ENCODE data around the gene MEST.
"Not testable (repeated sequence)": the region's sequence is repeated elsewhere in the genome, so short reads cannot be mapped to it uniquely, and the experiment has no call there.

The MEST gene

GRCh38 chr7:130500910-130501309, 9.0 kb downstream of the MEST start:
- no peak overlapping the region for H3K4me2 ChIP-seq (ENCODE audit: low read length)
- H3K27ac ChIP-seq (ENCODE audit: low read length): no peak overlapping the region
- H3K9ac ChIP-seq (ENCODE audit: low read length): no peak overlapping the region
- peaks cover 8% of the 10 kb centered on the region for H3K36me3 ChIP-seq (replicated peaks; ENCODE audit: low read depth, low read length)
- no peak overlapping the region for H3K4me3 ChIP-seq (ENCODE audit: low read length)
- no peaks in the 10 kb centered on the region for H3K79me2 ChIP-seq (ENCODE audit: low read length)
- no peaks in the 10 kb centered on the region for H3K4me1 ChIP-seq (ENCODE audit: low read length)
- H3K27me3 ChIP-seq (ENCODE audit: low read depth, low read length): no peaks in the 10 kb centered on the region
- no peaks in the 10 kb centered on the region for H4K20me1 ChIP-seq (ENCODE audit: insufficient read depth, low read length)
- no peaks in the 10 kb centered on the region for H3K9me3 ChIP-seq (ENCODE audit: insufficient read depth, low read length)
- TF ChIP-seq EZH2phosphoT487 (IDR thresholded peaks at IDR 0.05; ENCODE audit: low read depth) (no peak), CTCF (IDR thresholded peaks at IDR 0.05; ENCODE audit: low read depth, low read length) (no peak)
- no peak overlapping the region for H2AFZ ChIP-seq (ENCODE audit: low read depth, low read length)

DNA sequence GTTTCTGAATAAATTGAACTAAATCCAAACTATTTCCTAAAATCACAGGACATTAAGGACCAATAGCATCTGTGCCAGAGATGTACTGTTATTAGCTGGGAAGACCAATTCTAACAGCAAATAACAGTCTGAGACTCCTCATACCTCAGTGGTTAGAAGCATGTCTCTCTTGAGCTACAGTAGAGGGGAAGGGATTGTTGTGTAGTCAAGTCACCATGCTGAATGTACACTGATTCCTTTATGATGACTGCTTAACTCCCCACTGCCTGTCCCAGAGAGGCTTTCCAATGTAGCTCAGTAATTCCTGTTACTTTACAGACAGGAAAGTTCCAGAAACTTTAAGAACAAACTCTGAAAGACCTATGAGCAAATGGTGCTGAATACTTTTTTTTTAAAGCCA, 13.9 kb downstream of the MEST start:
- H3K27ac ChIP-seq (ENCODE audit: low read length): no peak overlapping the region
- H3K36me3 ChIP-seq (replicated peaks; ENCODE audit: low read depth, low read length): peaks cover 8% of the 10 kb centered on the region
- TF ChIP-seq EZH2phosphoT487 (IDR thresholded peaks at IDR 0.05; ENCODE audit: low read depth) (no peak), CTCF (IDR thresholded peaks at IDR 0.05; ENCODE audit: low read depth, low read length) (no peak)
- H4K20me1 ChIP-seq (ENCODE audit: insufficient read depth, low read length): no peaks in the 10 kb centered on the region
- H2AFZ ChIP-seq (ENCODE audit: low read depth, low read length): no peak overlapping the region
- no peak overlapping the region for H3K4me2 ChIP-seq (ENCODE audit: low read length)
- no peaks in the 10 kb centered on the region for H3K4me1 ChIP-seq (ENCODE audit: low read length)
- no peak overlapping the region for H3K4me3 ChIP-seq (ENCODE audit: low read length)
- H3K79me2 ChIP-seq (ENCODE audit: low read length): no peaks in the 10 kb centered on the region
- H3K9me3 ChIP-seq (ENCODE audit: insufficient read depth, low read length): no peaks in the 10 kb centered on the region
- no peak overlapping the region for H3K9ac ChIP-seq (ENCODE audit: low read length)
- no peaks in the 10 kb centered on the region for H3K27me3 ChIP-seq (ENCODE audit: low read depth, low read length)

DNA sequence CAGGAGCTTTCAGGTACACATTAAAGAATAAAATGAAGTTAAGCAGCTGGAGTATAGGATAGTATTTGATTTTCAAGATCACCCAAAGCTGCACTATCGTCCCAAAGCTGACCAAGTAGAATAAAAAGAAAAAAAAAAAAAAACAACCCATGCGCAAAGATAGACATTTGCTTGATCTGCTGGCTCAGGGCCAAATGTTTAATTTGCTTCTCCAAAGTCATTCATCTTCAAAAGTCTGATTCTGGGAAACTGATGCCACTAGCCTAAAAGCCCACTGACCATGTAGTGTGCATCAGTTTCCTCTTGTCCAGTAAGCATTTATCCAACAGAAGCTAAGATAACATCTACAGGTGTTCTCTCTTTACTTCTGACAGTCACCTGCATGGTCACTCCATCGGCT, 14.5 kb downstream of the MEST start:
- TF ChIP-seq EZH2phosphoT487 (IDR thresholded peaks at IDR 0.05; ENCODE audit: low read depth) (no peak), CTCF (IDR thresholded peaks at IDR 0.05; ENCODE audit: low read depth, low read length) (no peak)
- H3K9ac ChIP-seq (ENCODE audit: low read length): no peak overlapping the region
- H3K36me3 ChIP-seq (replicated peaks; ENCODE audit: low read depth, low read length): peaks cover 8% of the 10 kb centered on the region
- no peaks in the 10 kb centered on the region for H3K9me3 ChIP-seq (ENCODE audit: insufficient read depth, low read length)
- H2AFZ ChIP-seq (ENCODE audit: low read depth, low read length): no peak overlapping the region
- H4K20me1 ChIP-seq (ENCODE audit: insufficient read depth, low read length): no peaks in the 10 kb centered on the region
- no peak overlapping the region for H3K4me3 ChIP-seq (ENCODE audit: low read length)
- no peaks in the 10 kb centered on the region for H3K27me3 ChIP-seq (ENCODE audit: low read depth, low read length)
- H3K79me2 ChIP-seq (ENCODE audit: low read length): no peaks in the 10 kb centered on the region
- no peak overlapping the region for H3K27ac ChIP-seq (ENCODE audit: low read length)
- H3K4me1 ChIP-seq (ENCODE audit: low read length): no peaks in the 10 kb centered on the region
- H3K4me2 ChIP-seq (ENCODE audit: low read length): no peak overlapping the region

- H3K27me3 ChIP-seq (ENCODE audit: low read depth, low read length); H4K20me1 ChIP-seq (ENCODE audit: insufficient read depth, low read length); H3K4me2 ChIP-seq (ENCODE audit: low read length); H3K4me3 ChIP-seq (ENCODE audit: low read length); H3K4me1 ChIP-seq (ENCODE audit: low read length); H3K79me2 ChIP-seq (ENCODE audit: low read length); H3K9me3 ChIP-seq (ENCODE audit: insufficient read depth, low read length); H2AFZ ChIP-seq (ENCODE audit: low read depth, low read length); H3K27ac ChIP-seq (ENCODE audit: low read length); H3K36me3 ChIP-seq (replicated peaks; ENCODE audit: low read depth, low read length); H3K9ac ChIP-seq (ENCODE audit: low read length): not testable (repeated sequence)
Observed at GRCh38 chr7:130512038-130512437, 20.2 kb downstream of the MEST start.

DNA sequence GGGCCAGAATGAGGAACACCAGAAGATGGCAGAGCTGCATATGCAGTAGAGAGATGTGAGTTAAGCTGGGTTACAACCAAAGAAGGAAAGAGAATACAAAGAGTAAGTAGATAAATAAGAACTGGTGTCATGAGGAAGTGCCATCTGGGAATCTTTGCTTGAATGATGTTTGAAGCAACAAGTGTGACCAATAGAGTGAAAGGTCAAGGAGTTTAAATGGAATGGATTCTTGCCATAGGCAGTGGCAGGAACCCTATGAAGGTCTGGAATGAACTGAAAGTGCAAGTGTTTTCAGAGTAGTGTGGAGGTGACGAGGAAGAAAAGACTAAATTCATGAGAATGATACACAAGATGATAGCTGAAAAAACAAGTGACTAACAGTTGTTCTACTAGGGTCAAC, 21.6 kb downstream of the MEST start:
- Histone ChIP-seq H3K79me2 (ENCODE audit: low read length) (no peaks in the 10 kb centered on the region), H3K36me3 (replicated peaks; ENCODE audit: low read depth, low read length) (no peaks in the 10 kb centered on the region), H3K4me2 (ENCODE audit: low read length) (no peak overlapping the region), H3K9ac (ENCODE audit: low read length) (no peak overlapping the region), H3K9me3 (ENCODE audit: insufficient read depth, low read length) (no peaks in the 10 kb centered on the region), H3K27me3 (ENCODE audit: low read depth, low read length) (no peaks in the 10 kb centered on the region), H3K4me3 (ENCODE audit: low read length) (no peak overlapping the region), H2AFZ (ENCODE audit: low read depth, low read length) (no peak overlapping the region), H3K4me1 (ENCODE audit: low read length) (no peaks in the 10 kb centered on the region), H4K20me1 (ENCODE audit: insufficient read depth, low read length) (no peaks in the 10 kb centered on the region), H3K27ac (ENCODE audit: low read length) (no peak overlapping the region)
- TF ChIP-seq EZH2phosphoT487 (IDR thresholded peaks at IDR 0.05; ENCODE audit: low read depth) (no peak), CTCF (IDR thresholded peaks at IDR 0.05; ENCODE audit: low read depth, low read length) (no peak)

Measured in OCI-LY3 (cell line).